Hematopoietic multipotent progenitor cell treated with erythropoietin and hydrocortisone succinate and interleukin-3 and kit ligand, for 6 days (in vitro differentiated cells): ENCODE measurements around the gene PPP1R2B.
"Not testable (repeated sequence)": the region's sequence is repeated elsewhere in the genome, so short reads cannot be mapped to it uniquely, and the experiment has no call there.

Experiments
- DNase-seq: peaks from one replicate; pipeline ENCODE4 v3.0.0-alpha.2; 2015

The PPP1R2B gene

DNA sequence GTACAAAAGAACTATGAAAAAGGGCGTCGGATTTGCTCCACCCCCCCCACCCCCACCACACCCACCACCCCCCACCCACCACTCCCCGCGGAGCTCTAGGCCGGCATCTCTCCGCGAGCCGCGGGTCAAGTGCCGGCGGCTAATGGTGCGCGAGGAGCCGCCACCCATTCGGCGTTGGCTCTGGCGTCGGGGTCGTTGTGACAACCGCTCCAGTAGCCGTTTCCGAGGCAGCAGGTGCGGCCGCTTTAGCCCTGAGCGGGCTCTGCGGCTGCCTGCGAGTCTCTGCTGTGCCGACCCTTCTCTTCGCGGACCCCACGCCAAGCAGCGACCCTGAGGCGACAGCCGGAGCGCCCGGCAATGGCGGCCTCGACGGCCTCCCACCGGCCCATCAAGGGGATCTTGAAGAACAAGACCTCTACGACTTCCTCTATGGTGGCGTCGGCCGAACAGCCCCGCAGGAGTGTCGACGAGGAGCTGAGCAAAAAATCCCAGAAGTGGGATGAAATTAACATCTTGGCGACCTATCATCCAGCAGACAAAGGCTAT, at the start of gene PPP1R2B:
Gene PPP1R2B (plus strand): TSS at position 90 of the 546 bp plus-strand sequence. CDS start 268 bp downstream, at position 358.
- DNase-seq = no peak

DNA sequence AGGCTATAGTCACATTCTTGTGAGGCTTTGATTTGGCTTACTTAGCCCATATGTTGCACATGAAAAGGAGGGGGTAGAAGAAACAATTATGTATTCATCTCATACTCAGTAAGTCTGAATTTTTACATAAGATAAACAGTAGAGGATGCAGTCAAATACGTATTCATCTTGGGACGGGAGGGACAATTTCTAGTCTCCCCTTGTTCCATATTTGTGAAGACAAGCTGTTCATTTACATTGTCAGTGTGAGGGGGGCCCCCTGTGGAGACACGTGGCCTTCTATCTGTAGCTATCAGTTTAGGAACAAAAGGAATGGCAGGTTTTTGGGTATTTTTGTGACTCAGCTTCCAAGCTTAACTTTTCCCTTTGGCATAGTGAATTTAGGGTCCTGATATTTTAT, 49.2 kb upstream of the PPP1R2B start:
- no peak for DNase-seq

DNA sequence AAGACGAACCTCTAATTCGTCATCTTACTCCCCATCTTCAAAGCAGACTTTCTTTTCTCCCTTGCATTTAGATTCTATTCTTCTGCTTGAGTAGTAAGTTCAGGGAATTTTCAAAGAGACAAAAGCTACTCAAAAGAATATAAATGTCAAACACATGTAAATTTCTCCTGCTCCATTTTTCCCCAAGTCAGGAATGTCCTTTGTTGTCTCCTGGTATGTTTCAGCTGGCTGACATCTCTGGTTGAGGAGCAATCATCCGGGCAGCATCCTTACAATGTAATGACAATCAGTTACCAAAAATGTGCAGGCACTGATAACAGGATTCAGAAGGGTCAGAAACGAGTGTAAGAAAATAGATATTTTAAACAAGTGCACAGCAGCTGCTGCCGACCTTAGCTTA, 47.6 kb upstream of the PPP1R2B start:
- DNase-seq = no peak

DNA sequence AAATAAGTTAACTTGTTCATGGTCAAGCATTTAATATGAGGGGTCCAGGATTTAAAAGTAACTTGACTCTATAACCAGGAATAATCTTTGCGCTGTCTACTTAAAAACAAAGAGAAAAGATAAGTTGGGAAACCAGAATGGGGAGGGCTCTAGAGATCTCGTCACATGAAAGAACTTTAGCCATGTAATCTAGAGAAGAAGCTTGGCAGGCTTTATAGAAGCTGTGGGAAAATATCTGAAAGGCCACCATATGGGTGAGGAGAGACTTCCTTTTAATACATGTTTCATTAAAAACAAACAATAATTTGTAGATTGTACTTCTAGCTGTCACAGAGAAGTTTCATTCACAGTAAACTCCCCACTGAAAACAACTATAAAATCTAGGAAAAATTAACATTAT, 46.7 kb upstream of the PPP1R2B start:
- no peak for DNase-seq

DNA sequence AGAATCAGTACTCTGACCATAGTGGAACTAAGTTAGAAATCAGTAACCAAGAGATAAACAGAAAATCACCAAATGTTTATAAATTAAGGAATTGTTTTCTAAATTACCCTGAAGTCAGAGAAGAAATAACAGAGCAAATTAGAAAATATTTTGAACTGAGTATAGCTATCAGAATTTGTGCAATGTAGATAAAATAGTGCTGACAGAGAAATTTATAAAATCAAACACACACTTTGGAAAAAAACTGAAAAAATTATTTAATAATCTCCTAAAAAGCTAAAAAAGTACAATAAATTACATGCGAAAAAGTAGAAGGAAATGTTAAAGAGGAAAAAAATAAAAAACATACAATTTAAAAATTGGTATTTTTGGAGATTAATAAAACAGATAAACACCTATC, 37.1 kb upstream of the PPP1R2B start:
- no peak for DNase-seq

DNA sequence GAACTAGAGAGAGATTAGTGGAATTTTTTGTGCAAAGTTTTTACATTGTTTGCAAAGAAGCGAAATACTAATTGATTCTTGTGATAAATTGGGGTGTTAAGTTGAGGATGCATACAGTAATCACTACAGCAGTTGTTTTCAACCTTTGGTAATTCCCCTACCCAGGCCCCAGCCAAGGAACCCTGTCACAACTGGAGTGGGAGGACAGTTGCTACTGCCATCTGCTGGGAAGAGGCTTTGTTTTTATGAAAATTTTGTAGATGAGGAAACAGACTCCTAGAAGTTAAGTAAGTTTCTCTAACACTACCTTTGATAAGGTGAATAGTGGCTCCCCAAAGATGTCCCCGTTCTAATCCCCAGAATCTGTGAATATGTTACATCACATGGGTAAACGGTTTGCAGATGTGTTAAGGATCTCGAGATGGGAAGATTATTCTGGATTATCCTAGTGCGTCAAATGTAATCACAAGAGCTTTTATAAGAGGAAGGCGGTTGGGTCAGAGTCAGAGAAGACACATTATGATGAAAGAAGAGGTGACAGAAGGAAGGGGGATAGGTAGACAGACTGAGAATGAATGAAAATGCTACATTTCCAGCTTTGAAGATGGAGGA, 34.0 kb upstream of the PPP1R2B start:
- DNase-seq = peak; percentile 18

DNA sequence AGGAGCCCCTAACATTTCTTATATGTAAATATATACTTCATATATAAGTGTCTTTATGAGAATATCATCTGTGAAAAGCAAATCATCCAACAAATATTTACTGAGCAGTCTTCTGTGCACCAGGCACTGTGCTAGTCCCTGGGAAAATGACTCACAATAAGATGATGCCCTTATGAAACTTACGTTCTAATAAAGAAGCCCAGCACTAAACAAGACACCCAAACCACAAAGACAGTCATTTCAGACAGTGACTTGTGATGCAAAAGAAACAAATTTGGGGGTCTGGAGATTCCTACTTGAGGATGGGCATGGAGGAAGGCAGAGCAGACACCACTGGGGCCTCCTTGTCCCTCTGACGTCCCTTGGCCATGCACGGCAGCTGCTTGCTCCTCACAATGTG, 30.6 kb upstream of the PPP1R2B start:
- DNase-seq = no peak

DNA sequence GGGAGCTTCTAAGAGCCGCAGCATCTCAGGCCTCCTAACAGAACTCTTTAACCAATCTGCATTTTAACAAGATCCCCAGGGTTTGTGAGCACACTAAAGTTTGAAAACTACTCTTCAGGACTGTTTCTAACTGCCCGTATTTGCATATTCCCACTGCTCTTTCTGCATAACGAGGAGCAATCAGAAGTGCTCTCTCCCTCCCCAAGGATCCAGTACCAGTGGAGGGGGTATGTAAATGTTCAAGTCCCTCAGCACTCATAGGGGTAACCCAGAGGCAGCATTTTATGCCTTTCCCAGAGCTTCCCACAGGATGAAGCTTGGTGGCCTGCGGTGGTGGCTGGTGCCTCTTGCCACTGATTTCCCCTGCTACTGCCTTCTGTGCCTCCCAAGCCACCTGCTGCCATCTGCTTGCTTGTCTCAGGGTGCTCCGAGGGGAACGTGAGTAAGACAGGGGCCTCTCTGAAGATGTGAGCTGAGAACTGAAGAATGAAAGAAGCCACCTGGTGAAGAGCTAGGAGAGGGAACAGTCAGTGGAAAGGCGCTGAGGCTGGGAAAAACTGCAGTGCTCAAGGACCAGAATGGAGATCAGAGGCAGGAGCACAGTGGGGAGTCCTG, 30.0 kb upstream of the PPP1R2B start:
- no peak for DNase-seq

DNA sequence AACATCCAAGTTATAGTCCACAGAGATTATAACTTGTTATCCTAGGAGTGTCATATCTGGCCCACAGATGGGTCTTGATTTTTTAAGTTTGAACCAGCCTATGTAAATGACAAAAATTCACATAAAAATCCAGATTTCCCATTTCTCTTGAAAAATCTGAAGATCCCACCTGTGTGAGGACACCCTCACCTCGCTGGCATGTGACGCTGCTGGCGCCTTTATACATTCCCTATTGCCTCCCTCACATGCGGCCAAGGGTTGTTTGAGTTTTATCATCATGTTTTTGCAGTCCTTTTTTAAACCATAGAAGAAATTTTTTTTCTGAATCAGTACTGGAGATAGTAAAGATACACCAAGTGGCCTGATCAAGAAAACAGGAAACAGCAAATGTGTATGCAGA, 25.9 kb upstream of the PPP1R2B start:
- no peak for DNase-seq

DNA sequence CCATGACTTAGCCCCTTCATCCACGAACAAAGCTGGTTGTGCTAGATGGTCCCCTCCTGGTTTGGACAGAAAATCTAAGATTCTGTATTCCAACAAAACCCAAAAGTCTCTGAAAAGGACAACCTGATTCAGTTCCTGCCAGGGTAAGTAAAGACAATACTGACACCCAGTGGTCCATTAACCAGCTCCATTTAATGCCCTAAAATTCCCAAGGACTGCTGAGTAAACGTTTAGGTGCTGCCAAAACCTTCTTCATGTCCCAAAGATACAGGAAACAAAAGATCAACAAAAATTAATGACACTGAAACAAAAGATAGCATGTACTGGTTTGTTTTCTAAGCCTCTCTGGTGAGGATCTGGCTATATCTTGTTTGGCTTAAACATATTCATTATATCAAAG, 25.3 kb upstream of the PPP1R2B start:
- DNase-seq = peak; percentile 3

DNA sequence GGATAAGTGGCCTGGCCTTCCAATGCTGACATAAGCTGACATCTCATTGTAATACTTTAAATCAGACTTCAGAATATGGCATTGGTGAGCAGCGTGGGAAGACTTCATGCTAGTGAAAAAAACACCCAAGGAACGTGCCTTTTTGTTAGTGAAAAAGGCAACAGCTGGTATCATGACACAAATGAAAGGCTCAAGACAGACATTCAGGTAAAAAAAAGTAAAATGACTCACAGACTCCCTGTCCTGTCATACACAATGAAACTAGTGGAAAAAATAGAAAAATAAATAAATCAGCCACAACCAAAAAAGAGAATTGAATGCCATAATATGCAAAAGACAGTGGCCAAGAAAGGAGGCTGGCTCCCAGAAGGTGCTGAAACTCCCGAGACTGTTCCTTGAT, 24.4 kb upstream of the PPP1R2B start:
- DNase-seq = no peak

DNA sequence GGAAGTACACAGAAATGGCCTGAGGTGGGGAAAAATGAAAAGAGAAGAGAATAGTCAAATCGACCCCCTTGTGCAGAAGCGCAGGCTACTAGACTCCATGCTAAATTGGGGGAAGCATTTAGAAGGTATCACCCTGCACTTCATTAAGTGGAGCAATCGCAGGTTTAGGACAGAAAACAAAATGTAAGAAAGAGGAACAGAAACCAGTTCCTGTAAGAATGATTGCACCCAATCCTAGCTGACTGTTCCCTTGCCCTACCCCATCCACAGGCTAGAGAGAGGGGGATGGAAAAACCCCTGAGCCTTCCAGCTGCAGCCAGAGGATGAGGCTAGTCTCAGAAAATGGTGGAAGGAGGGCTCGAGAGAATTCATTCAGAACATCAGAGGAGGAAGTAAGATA, 23.9 kb upstream of the PPP1R2B start:
- no peak for DNase-seq

DNA sequence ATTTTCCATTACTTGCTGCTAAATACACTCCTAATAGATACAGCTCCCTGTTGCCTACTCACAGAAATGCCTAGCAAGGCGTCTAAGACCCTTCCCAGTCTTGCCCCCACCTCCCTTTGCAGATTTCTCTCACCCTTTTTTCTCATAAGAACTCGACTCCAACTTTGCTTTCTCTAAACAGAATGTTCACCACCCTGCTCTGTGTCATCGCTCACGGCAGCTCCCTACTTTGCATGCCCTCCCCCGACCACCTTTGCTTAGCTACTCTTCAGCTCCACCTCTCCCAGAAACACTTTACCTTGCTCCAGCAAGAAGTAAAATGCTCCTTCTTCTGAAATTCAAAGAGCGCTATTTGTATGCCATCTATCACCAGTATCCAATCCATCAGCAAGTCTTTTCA, 15.2 kb upstream of the PPP1R2B start:
- DNase-seq = no peak

DNA sequence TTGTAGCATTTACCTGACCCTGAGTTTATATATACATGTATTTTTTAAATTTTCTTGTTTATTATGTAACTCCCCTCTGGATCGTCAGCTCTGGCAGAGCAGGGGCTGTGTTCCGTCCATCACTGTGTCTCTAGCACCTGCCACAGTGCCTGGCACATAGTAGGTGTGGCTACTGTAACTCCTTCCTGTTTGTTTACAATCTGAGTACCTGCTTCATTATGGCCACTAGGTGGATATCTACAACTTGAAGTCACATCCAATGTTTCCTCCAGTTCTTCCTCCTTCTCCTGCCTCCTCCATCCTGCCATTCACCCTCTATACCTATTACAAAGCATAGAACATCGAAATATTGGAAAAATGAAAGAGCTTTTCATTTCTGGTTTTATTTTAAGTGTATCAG, 14.2 kb upstream of the PPP1R2B start:
- peak; percentile 4 for DNase-seq

DNA sequence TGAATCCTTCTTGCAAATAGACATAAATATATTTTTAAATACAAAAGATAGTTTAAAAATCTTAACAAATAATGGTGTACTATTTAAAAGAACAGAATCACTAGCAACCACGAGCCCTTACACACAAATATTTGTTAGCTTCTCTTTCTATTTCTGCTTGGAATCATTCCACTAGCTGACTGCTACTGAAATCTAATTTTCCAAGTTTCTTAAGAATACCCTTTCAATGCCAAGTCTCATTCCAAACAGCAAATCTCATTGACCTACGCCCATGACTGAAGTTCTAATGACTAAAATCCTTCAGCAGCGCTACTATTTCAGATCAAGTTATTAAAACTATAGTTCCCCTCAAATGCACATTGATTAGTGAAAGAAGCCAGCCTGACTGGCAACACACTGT, 13.2 kb upstream of the PPP1R2B start:
- DNase-seq = no peak

DNA sequence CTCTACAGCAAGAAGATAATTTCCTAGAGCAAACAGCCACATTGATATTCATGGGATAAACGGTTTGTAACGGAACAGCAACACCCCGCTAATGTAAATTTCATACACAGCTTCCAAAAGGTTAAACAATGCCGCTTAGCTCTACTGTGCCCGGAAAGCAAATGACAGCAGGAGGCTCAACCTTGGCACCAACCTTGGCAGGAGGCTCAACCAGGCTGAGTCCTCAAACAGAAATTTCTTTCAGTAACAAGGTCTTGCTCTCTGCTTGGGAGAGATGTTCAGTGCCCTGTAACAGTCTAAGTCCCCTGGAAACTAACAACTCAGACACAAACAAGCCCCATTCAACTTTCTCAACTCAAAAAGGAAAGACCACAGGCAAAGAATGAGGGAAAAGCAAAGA, 11.1 kb upstream of the PPP1R2B start:
- no peak for DNase-seq

DNA sequence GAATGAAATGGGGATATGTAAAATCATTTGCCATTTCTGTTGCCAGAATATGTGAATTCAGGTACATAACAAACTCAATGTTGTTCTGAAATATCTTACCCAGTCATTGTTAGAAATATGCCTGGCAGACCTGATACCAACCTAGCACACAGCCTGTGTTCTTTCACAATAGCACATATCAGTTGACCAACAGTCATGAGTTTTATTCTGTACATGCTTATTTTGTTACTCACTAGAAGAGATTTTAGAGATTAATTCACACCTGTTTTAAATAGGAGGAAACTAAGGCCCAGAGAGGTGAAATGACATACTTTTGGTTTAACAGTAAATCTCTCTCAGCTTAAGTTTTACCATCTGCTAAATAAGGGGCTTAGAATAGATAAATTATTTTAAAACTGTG, 8.4 kb upstream of the PPP1R2B start:
- no peak for DNase-seq

DNA sequence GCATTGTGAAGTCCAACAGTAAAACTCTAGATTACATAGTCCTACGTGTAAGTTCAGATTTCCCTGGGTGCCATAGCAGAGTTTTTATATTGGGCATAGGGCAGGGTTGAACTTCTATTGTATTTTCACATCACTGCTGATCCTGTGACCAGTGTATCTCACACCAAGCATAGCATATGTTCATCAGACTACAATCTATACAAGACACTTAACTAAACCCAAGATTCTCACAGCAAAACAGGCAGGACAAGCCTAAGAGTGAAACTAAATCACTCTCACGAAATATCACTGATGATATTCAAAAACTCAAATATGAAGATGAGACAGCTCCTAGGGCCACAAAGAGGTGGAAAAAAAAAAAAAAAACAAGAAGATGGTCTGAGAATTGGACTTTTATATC, 3.2 kb upstream of the PPP1R2B start:
- no peak for DNase-seq

DNA sequence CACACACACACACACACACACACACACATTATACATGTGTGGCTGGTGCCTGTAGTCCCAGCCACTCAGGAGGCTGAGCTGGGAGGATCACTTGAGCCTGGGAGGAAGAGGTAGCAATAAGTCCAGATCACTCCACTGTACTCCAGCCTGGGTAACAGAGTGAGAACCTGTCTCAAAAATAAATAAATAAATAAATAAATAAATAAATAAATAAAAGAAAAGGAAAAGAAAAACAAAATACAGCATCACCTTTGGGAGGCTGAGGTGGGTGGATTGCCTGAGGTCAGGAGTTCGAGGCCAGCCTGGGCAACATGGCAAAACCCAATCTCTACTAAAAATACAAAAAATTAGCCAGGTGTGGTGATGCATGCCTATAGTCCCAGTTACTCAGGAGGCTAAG, 1.6 kb upstream of the PPP1R2B start:
- DNase-seq = not testable (repeated sequence)

DNA sequence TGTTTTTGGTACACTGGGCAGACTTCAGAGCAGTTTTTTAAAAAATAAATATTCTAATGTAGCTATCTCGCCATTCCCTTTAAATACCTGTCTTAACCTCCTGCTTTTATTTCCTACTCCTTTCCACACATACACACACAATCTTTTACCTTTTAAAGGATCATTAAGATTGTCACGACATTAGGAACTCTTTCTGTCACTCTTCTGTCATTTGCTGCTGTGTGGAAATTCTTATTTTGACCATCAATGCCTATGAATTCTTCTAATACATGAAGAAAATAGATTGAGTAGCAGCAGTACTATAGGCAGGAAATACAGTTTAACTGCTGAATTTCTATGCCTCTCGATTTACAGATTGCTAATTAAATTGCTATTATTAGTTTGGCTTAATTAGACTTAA, 1.8 kb downstream of the PPP1R2B start:
- DNase-seq = no peak

DNA sequence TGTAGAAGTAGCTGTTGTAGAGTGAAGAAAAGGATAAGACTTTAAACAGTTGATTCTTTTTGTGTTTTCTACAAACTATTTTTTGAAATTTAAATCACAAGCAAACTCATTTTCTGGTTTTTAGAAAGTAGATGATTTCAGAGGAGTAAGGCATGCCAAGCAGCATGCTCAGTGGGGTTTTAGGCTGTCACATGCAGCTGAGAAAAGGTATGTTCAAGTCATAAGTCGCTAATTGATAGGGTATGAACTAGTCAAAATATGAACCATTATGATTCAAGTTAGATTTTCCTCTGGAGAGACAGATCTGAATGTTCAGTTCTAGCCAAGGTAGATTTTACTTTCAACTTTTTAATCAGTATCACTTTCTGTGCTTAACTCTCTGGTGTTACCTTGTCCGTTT, 3.0 kb downstream of the PPP1R2B start:
- DNase-seq = not testable (repeated sequence)

DNA sequence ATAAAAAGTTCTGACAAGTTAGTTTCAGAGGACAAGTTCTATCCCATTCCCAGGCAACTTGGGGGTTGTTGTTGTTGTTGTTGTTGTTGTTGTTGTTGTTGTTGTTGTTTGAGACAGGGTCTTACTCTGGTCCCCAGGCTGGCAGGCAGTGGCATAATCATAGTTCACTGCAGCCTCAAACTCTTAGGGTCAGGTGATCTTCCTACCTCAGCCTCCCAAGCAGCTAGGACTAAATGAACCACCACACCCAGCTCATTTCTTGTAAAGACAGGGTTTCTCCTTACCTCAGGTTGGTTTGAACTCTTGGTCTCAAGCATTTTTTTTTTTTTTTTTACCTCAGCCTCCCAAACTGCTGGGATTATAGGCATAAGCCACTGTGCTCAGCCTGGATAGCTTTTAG, 15.3 kb downstream of the PPP1R2B start:
- no peak for DNase-seq

DNA sequence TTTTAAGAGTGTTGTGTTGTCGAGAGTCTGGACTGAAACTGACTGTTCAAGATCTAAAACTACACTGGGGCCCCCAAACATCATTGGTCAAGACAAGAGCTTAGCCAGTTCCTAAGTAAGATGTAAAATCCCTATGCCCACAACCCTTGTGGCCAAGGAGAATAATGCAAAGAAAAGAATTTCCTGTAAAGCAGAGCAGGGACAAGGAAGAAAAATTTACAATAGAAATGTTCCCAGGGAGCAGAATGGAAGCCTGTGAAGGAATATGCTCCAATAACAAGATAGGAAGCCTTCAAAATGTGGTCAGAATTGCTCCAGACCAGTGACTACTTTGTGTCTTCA, 20.4 kb downstream of the PPP1R2B start:
- no peak for DNase-seq

DNA sequence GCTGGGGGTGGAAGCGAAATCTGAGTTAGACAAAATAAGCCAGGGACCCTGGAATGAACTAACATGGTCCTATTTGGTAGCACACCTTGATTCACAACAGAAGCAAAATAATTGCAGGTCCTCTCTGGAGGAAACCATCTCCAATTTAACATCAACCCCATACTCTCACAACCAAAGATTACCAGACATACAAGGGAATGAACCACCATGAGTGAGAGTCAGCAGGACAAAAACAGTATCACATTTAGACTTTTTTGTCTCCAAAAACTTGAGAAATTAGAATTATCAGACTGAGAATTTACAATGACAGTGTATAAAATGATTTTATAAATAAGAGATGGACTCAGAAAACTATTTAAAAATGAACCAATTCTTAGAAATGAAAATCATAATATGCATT, 21.1 kb downstream of the PPP1R2B start:
- no peak for DNase-seq

DNA sequence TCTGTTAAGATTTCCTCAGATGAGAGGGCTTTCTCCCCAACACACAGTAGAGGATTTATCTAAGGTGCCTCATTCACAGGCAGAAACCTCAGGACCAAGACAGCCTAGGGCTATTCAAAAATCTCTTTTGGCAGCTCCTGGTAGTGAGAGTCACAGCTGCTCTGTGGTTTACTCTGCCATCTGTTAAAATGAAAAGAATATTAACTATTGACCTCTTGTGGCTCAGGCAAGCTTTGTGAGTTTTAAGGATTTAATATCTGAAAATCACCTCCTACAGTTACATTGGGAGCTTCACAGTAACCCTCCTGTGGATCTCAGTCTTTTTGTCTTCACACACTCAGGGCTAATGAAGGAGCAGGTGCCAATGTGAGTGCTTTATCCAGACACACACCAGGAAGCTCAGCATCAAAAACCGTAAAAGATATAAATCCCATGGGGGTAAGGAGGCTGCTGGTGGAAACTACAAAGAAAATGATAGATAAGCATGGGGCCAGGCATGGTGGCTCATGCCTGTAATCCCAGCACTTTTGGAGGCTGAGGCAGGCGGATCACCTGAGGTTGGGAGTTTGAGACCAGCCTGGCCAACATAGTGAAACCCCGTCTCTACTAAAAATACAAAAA, 29.7 kb downstream of the PPP1R2B start:
- no peak for DNase-seq
